Endodermal cell (in vitro differentiated cells): ENCODE measurements around the gene SH3YL1. TPM values are rescaled to one million over a fixed set of nuclear protein-coding genes. Genes with fewer than 3 reads are reported as not detected.

ENCODE experiments used
- DNase-seq: peaks from one replicate; pipeline ENCODE4 v3.0.0-alpha.2; 2017
- H3K27ac ChIP-seq: 2 replicates; pipeline ENCODE4 v1.5.1; 2013; ENCODE audit warnings: mild to moderate bottlenecking, low read depth, low read length, moderate library complexity
- H3K27me3 ChIP-seq: 2 replicates; pipeline ENCODE4 v1.6.1; 2013; ENCODE audit warnings: mild to moderate bottlenecking, low read length, moderate library complexity; ENCODE audit not compliant: insufficient read depth, control insufficient read depth, poor library complexity, severe bottlenecking
- H3K36me3 ChIP-seq: 2 replicates; pipeline ENCODE4 v1.7.0; 2013; ENCODE audit warnings: mild to moderate bottlenecking, low read length, moderate library complexity; ENCODE audit not compliant: control insufficient read depth, insufficient read depth
- H3K4me1 ChIP-seq: one replicate; pipeline ENCODE4 v1.7.0; 2013; ENCODE audit warnings: low read length; ENCODE audit not compliant: control insufficient read depth, insufficient read depth
- H3K4me3 ChIP-seq: 2 replicates; pipeline ENCODE4 v1.5.1; 2013; ENCODE audit warnings: mild to moderate bottlenecking, low read length, moderate library complexity
- H3K9ac ChIP-seq: 2 replicates; pipeline ENCODE4 v1.6.1; 2013; ENCODE audit warnings: mild to moderate bottlenecking, low read length, moderate library complexity; ENCODE audit not compliant: poor library complexity, severe bottlenecking; ENCODE audit errors: extremely low read depth
- H3K9me3 ChIP-seq: 2 replicates; pipeline ENCODE4 v1.6.1; 2013; ENCODE audit warnings: mild to moderate bottlenecking, low read length, moderate library complexity; ENCODE audit not compliant: control insufficient read depth
- H3K27ac Mint-ChIP-seq: 2 replicates; pipeline ENCODE4 v1.8.0; 2020; ENCODE audit warnings: mixed read lengths
- H3K27me3 Mint-ChIP-seq: 2 replicates; pipeline ENCODE4 v1.8.0; 2021; ENCODE audit warnings: mild to moderate bottlenecking, mixed read lengths; ENCODE audit not compliant: insufficient read depth
- H3K36me3 Mint-ChIP-seq: 2 replicates; pipeline ENCODE4 v1.8.0; 2020; ENCODE audit warnings: low read depth, mixed read lengths
- H3K4me1 Mint-ChIP-seq: 2 replicates; pipeline ENCODE4 v1.8.0; 2020; ENCODE audit warnings: mixed read lengths
- H3K4me3 Mint-ChIP-seq: 2 replicates; pipeline ENCODE4 v1.8.0; 2020; ENCODE audit warnings: mild to moderate bottlenecking, moderate library complexity, mixed read lengths
- H3K9me3 Mint-ChIP-seq: 2 replicates; pipeline ENCODE4 v1.8.0; 2020; ENCODE audit warnings: mild to moderate bottlenecking, mixed read lengths
- CTCF ChIP-seq: fragments of 200-600 bp; sonication (generic); conservative IDR thresholded peaks from 2 replicates; pipeline ENCODE4 v1.5.0; 2021; ENCODE audit warnings: antibody characterized with exemption, mild to moderate bottlenecking
- WGBS, 2 experiments: methylation state at CpG; one replicate each; pipeline versions ENCODE4 v1.1.5 to v1.1.7; 2013; ENCODE audit warnings: missing lambda C conversion rate in 2 of 2, mixed read lengths in 1 of 2; ENCODE audit not compliant: insufficient coverage in 1 of 2, insufficient read length in 1 of 2; 5-methylcytosine and 5-hydroxymethylcytosine counted together
- total RNA-seq, 2 donors: library from RNA; stranded (reverse); fragmentation: NEBNext Ultra II Directional in 1 of 2; extraction: Animal tissue kit (Norgen Biotek cat#: 25700) in 1 of 2; gene quantifications; 2 replicates in 1 of 2; 3 replicates in 1 of 2; pipeline ENCODE4 v1.2.1, GENCODE V29; 2021

SH3YL1 gene
- total RNA-seq, 2 donors from 2014 or later = 33.6 to 39.0 TPM

- peaks cover 63% of the 10 kb centered on the region for H3K27me3 ChIP-seq
- no peaks in the 10 kb centered on the region for H3K36me3 ChIP-seq
- peaks cover 16% of the 10 kb centered on the region for H3K4me1 ChIP-seq
- no peaks in the 10 kb centered on the region for H3K9me3 ChIP-seq
- Mint-ChIP-seq H3K4me1 (peaks cover 33% of the 10 kb centered on the region), H3K36me3 (no peaks in the 10 kb centered on the region), H3K9me3 (no peaks in the 10 kb centered on the region), H3K27ac (no peak overlapping the region), H3K4me3 (peak overlapping the region; percentile 58), H3K27me3 (peaks cover 63% of the 10 kb centered on the region)
- H3K9ac ChIP-seq = no peak overlapping the region
- TF ChIP-seq CTCF = no peak
- H3K4me3 ChIP-seq = peak overlapping the region; percentile 81
- DNase-seq = peak; percentile 71
- H3K27ac ChIP-seq = no peak overlapping the region
- 2% methylated on average over 26 of the region's 42 CpGs; no CpG with 5 or more reads in 1 of the 2 experiments for WGBS, 2 experiments
Observed at GRCh38 chr2:288758-289361, 25.0 kb upstream of the SH3YL1 start.

- Histone ChIP-seq H3K9ac (peak within 1 kb of the TSS; percentile 11), H3K4me1 (peaks cover 16% of the 10 kb centered on the region), H3K27ac (no peak within 1 kb of the TSS), H3K4me3 (peak within 1 kb of the TSS; percentile 55), H3K27me3 (peaks cover 63% of the 10 kb centered on the region), H3K36me3 (no peaks in the 10 kb centered on the region), H3K9me3 (no peaks in the 10 kb centered on the region)
- H3K36me3 Mint-ChIP-seq = no peaks in the 10 kb centered on the region
- peaks cover 41% of the 10 kb centered on the region for H3K4me1 Mint-ChIP-seq
- H3K9me3 Mint-ChIP-seq = no peaks in the 10 kb centered on the region
- H3K27ac Mint-ChIP-seq = no peak within 1 kb of the TSS
- peak within 1 kb of the TSS; percentile 49 for H3K4me3 Mint-ChIP-seq
- TF ChIP-seq CTCF = no peak
- peak; percentile 77 for DNase-seq
- H3K27me3 Mint-ChIP-seq = peaks cover 61% of the 10 kb centered on the region
- 1% methylated on average over 58 to 127 of the region's 128 CpGs for WGBS, 2 experiments
Observed at GRCh38 chr2:287911-288757, 24.3 kb upstream of the SH3YL1 start, which contains the start of gene ALKAL2. Gene ALKAL2, minus strand, starts transcription at chr2:288091. Its CDS starts 256 bp downstream, at chr2:287835.

- H3K27me3 ChIP-seq = peaks cover 60% of the 10 kb centered on the region
- no peaks in the 10 kb centered on the region for H3K9me3 ChIP-seq
- Mint-ChIP-seq H3K9me3 (no peaks in the 10 kb centered on the region), H3K4me1 (peaks cover 41% of the 10 kb centered on the region), H3K27me3 (peaks cover 55% of the 10 kb centered on the region), H3K4me3 (peak overlapping the region; percentile 49), H3K27ac (no peak overlapping the region), H3K36me3 (peaks cover 4% of the 10 kb centered on the region)
- peak overlapping the region; percentile 55 for H3K4me3 ChIP-seq
- H3K9ac ChIP-seq = peak overlapping the region; percentile 11
- no peak for TF ChIP-seq CTCF
- WGBS, 2 experiments = 1% methylated on average over 46 of the region's 46 CpGs; no CpG with 5 or more reads in 1 of the 2 experiments
- peaks cover 16% of the 10 kb centered on the region for H3K4me1 ChIP-seq
- H3K36me3 ChIP-seq = no peaks in the 10 kb centered on the region
- DNase-seq = peak; percentile 80
- H3K27ac ChIP-seq = no peak overlapping the region
Observed at GRCh38 chr2:287471-287885, 23.6 kb upstream of the SH3YL1 start.
